HEK293 (cell line): ENCODE data around the gene OR4D11.
"Not testable (repeated sequence)": the region's sequence is repeated elsewhere in the genome, so short reads cannot be mapped to it uniquely, and the experiment has no call there.

Source experiments
- CTCF ChIA-PET: fragments of 350-600 bp; formaldehyde crosslinking; extraction: SDS; loops from one replicate; lab custom pipeline; 2021; ENCODE audit warnings: antibody characterized with exemption; lab: Yijun Ruan, JAX
- POLR2A ChIA-PET: fragments of 300-600 bp; formaldehyde crosslinking; extraction: SDS; loops from one replicate; lab custom pipeline; 2020; ENCODE audit warnings: antibody characterized with exemption, inconsistent platforms; lab: Yijun Ruan, JAX
- H3K27ac ChIP-seq: fragments of 200-500 bp; sonication (Bioruptor generic); 2 replicates; pipeline ENCODE4 v1.5.1; 2014; ENCODE audit warnings: low read depth, low read length, control low read depth, inconsistent platforms; ENCODE audit errors: extremely low read depth
- H3K36me3 ChIP-seq, 2 experiments: fragments of 200-500 bp in 1 of 2; sonication (Bioruptor generic) in 1 of 2; 1 replicate in 1 of 2; 2 replicates in 1 of 2; pipeline ENCODE4 v1.5.1; 2014 to 2017; ENCODE audit warnings: inconsistent platforms in 2 of 2, low read length in 2 of 2; ENCODE audit not compliant: control insufficient read depth in 2 of 2, insufficient read depth in 1 of 2
- H3K4me1 ChIP-seq: fragments of 200-500 bp; sonication (Bioruptor generic); 2 replicates; pipeline ENCODE4 v1.5.1; 2014; ENCODE audit warnings: mild to moderate bottlenecking, low read length, inconsistent platforms; ENCODE audit not compliant: control insufficient read depth, insufficient read depth
- H3K4me3 ChIP-seq: 2 replicates; pipeline ENCODE4 v1.5.1; 2011; ENCODE audit warnings: low read depth, mild to moderate bottlenecking, control low read depth, low read length, moderate library complexity
- H3K9me3 ChIP-seq: fragments of 200-500 bp; sonication (Bioruptor generic); 2 replicates; pipeline ENCODE4 v1.5.1; 2014; ENCODE audit warnings: low read depth, low read length, inconsistent platforms; ENCODE audit not compliant: control insufficient read depth, insufficient read depth
- EGR2 ChIP-seq: fragments of 450-650 bp; formaldehyde crosslinking; IDR thresholded peaks from 2 replicates; pipeline ENCODE4 v1.5.1; 2016; ENCODE audit warnings: low read depth, missing biosample characterization, missing genetic modification characterization
- SP2 ChIP-seq: fragments of 450-650 bp; formaldehyde crosslinking; IDR thresholded peaks from 2 replicates; pipeline ENCODE4 v1.5.1; 2016; ENCODE audit warnings: missing biosample characterization, missing genetic modification characterization
- ZBTB21 ChIP-seq: fragments of 450-650 bp; formaldehyde crosslinking; IDR thresholded peaks from 2 replicates; pipeline ENCODE4 v1.5.1; 2017; ENCODE audit warnings: missing biosample characterization, missing genetic modification characterization
- ZFP3 ChIP-seq: fragments of 450-650 bp; formaldehyde crosslinking; IDR thresholded peaks from 2 replicates; pipeline ENCODE4 v1.5.1; 2016; ENCODE audit warnings: low read depth, missing biosample characterization, missing genetic modification characterization
- ZFP69B ChIP-seq: fragments of 450-650 bp; formaldehyde crosslinking; IDR thresholded peaks from 2 replicates; pipeline ENCODE4 v1.5.1; 2016; ENCODE audit warnings: missing biosample characterization, missing genetic modification characterization
- ZNF175 ChIP-seq: fragments of 450-650 bp; formaldehyde crosslinking; IDR thresholded peaks from 2 replicates; pipeline ENCODE4 v1.5.1; 2016; ENCODE audit warnings: missing biosample characterization, missing genetic modification characterization
- ZNF214 ChIP-seq: fragments of 450-650 bp; formaldehyde crosslinking; IDR thresholded peaks from 2 replicates; pipeline ENCODE4 v1.5.1; 2017; ENCODE audit warnings: missing biosample characterization, mild to moderate bottlenecking, missing genetic modification characterization, borderline replicate concordance
- ZNF248 ChIP-seq: fragments of 450-650 bp; formaldehyde crosslinking; IDR thresholded peaks from 2 replicates; pipeline ENCODE4 v1.5.1; 2017; ENCODE audit warnings: missing biosample characterization, missing genetic modification characterization
- ZNF311 ChIP-seq: fragments of 450-650 bp; formaldehyde crosslinking; IDR thresholded peaks from 2 replicates; pipeline ENCODE4 v1.5.1; 2017; ENCODE audit warnings: missing biosample characterization, missing genetic modification characterization, borderline replicate concordance
- ZNF391 ChIP-seq: fragments of 450-650 bp; formaldehyde crosslinking; IDR thresholded peaks from 2 replicates; pipeline ENCODE4 v1.5.1; 2016; ENCODE audit warnings: low read depth, missing biosample characterization, missing genetic modification characterization, borderline replicate concordance
- ZNF544 ChIP-seq: fragments of 450-650 bp; formaldehyde crosslinking; IDR thresholded peaks from 2 replicates; pipeline ENCODE4 v1.5.0; 2017; ENCODE audit warnings: missing biosample characterization, missing genetic modification characterization
- ZNF623 ChIP-seq: fragments of 450-650 bp; formaldehyde crosslinking; IDR thresholded peaks from 2 replicates; pipeline ENCODE4 v1.5.1; 2016; ENCODE audit warnings: missing biosample characterization, missing genetic modification characterization
- ZNF777 ChIP-seq: fragments of 450-650 bp; formaldehyde crosslinking; IDR thresholded peaks from 2 replicates; pipeline ENCODE4 v1.5.1; 2017; ENCODE audit warnings: missing biosample characterization, missing genetic modification characterization, borderline replicate concordance
- TF ChIP-seq, protein P1 (sequence below): fragments of 450-650 bp; formaldehyde crosslinking; IDR thresholded peaks from 2 replicates; pipeline ENCODE4 v1.5.1; 2016; ENCODE audit warnings: missing biosample characterization, missing genetic modification characterization, low read depth
- TF ChIP-seq, protein P2 (sequence below): fragments of 450-650 bp; formaldehyde crosslinking; conservative IDR thresholded peaks from 2 replicates; pipeline ENCODE4 v1.5.1; 2016; ENCODE audit warnings: low read depth, missing biosample characterization, missing genetic modification characterization
- TF ChIP-seq, protein P3 (sequence below): fragments of 450-650 bp; formaldehyde crosslinking; IDR thresholded peaks from 2 replicates; pipeline ENCODE4 v1.5.1; 2016; ENCODE audit warnings: missing biosample characterization, missing genetic modification characterization
- TF ChIP-seq, protein P4 (sequence below): fragments of 450-650 bp; formaldehyde crosslinking; IDR thresholded peaks from 2 replicates; pipeline ENCODE4 v1.5.1; 2016; ENCODE audit warnings: missing biosample characterization, missing genetic modification characterization
- TF ChIP-seq, protein P5 (sequence below): fragments of 450-650 bp; formaldehyde crosslinking; IDR thresholded peaks from 2 replicates; pipeline ENCODE4 v1.5.1; 2016; ENCODE audit warnings: missing biosample characterization, missing genetic modification characterization
- TF ChIP-seq, protein P6 (sequence below): fragments of 450-650 bp; formaldehyde crosslinking; IDR thresholded peaks from 2 replicates; pipeline ENCODE4 v1.5.1; 2017; ENCODE audit warnings: missing biosample characterization, missing genetic modification characterization

OR4D11 gene

DNA sequence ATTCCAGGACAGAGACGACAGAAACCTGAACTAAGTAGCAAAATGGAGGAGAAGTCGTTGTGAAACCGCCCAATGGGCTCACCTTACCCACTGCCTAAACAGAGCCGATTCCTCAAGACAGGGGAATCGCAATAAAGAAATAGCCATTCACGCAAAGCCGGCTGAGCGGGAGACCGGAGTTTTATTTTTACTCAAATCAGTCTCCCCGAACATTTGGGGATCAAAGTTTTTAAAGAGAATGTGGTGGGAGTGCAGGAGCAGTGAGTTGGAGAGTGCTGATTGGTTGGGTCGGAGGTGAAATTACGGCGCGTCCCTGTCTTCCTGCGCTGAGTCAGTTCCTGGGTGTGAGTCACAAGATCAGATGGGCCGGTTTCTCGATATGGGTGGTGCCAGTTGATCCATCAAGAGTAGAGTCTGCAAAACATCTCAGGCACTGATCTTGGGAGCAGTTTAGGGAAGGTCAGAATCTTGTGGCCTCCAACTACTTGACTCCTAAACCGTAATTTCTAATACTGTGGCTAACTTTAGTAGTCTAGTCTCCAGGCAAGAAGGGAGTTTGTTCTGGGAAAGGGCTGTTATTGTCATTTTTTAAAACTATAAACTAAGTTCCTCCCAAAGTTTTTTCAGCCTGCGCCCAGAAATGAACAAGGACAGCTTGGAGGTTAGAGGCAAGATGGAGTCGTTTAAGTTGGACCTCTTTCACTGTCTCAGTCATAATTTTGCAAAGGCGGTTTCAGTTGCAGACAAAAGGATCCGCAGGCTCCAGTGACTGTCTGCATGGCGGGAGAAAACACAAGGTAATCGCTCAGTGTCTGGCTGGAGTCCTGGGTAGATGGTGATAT, 42.0 kb downstream of the OR4D11 start:
- TF ChIP-seq ZNF777, result no peak
- no peak for TF ChIP-seq ZNF175 (tag by site-specific recombination)
- TF ChIP-seq ZFP3 (tag by site-specific recombination), result no peak
- TF ChIP-seq, protein P1, sequence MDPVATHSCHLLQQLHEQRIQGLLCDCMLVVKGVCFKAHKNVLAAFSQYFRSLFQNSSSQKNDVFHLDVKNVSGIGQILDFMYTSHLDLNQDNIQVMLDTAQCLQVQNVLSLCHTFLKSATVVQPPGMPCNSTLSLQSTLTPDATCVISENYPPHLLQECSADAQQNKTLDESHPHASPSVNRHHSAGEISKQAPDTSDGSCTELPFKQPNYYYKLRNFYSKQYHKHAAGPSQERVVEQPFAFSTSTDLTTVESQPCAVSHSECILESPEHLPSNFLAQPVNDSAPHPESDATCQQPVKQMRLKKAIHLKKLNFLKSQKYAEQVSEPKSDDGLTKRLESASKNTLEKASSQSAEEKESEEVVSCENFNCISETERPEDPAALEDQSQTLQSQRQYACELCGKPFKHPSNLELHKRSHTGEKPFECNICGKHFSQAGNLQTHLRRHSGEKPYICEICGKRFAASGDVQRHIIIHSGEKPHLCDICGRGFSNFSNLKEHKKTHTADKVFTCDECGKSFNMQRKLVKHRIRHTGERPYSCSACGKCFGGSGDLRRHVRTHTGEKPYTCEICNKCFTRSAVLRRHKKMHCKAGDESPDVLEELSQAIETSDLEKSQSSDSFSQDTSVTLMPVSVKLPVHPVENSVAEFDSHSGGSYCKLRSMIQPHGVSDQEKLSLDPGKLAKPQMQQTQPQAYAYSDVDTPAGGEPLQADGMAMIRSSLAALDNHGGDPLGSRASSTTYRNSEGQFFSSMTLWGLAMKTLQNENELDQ (tag by site-specific recombination), result no peak
- TF ChIP-seq EGR2 (tag by site-specific recombination), result no peak
- TF ChIP-seq ZNF544, result no peak
- TF ChIP-seq, protein P2, sequence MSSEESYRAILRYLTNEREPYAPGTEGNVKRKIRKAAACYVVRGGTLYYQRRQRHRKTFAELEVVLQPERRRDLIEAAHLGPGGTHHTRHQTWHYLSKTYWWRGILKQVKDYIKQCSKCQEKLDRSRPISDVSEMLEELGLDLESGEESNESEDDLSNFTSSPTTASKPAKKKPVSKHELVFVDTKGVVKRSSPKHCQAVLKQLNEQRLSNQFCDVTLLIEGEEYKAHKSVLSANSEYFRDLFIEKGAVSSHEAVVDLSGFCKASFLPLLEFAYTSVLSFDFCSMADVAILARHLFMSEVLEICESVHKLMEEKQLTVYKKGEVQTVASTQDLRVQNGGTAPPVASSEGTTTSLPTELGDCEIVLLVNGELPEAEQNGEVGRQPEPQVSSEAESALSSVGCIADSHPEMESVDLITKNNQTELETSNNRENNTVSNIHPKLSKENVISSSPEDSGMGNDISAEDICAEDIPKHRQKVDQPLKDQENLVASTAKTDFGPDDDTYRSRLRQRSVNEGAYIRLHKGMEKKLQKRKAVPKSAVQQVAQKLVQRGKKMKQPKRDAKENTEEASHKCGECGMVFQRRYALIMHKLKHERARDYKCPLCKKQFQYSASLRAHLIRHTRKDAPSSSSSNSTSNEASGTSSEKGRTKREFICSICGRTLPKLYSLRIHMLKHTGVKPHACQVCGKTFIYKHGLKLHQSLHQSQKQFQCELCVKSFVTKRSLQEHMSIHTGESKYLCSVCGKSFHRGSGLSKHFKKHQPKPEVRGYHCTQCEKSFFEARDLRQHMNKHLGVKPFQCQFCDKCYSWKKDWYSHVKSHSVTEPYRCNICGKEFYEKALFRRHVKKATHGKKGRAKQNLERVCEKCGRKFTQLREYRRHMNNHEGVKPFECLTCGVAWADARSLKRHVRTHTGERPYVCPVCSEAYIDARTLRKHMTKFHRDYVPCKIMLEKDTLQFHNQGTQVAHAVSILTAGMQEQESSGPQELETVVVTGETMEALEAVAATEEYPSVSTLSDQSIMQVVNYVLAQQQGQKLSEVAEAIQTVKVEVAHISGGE (tag by site-specific recombination), result no peak
- TF ChIP-seq, protein P3, sequence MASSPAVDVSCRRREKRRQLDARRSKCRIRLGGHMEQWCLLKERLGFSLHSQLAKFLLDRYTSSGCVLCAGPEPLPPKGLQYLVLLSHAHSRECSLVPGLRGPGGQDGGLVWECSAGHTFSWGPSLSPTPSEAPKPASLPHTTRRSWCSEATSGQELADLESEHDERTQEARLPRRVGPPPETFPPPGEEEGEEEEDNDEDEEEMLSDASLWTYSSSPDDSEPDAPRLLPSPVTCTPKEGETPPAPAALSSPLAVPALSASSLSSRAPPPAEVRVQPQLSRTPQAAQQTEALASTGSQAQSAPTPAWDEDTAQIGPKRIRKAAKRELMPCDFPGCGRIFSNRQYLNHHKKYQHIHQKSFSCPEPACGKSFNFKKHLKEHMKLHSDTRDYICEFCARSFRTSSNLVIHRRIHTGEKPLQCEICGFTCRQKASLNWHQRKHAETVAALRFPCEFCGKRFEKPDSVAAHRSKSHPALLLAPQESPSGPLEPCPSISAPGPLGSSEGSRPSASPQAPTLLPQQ (tag by site-specific recombination), result no peak
- TF ChIP-seq, protein P4, sequence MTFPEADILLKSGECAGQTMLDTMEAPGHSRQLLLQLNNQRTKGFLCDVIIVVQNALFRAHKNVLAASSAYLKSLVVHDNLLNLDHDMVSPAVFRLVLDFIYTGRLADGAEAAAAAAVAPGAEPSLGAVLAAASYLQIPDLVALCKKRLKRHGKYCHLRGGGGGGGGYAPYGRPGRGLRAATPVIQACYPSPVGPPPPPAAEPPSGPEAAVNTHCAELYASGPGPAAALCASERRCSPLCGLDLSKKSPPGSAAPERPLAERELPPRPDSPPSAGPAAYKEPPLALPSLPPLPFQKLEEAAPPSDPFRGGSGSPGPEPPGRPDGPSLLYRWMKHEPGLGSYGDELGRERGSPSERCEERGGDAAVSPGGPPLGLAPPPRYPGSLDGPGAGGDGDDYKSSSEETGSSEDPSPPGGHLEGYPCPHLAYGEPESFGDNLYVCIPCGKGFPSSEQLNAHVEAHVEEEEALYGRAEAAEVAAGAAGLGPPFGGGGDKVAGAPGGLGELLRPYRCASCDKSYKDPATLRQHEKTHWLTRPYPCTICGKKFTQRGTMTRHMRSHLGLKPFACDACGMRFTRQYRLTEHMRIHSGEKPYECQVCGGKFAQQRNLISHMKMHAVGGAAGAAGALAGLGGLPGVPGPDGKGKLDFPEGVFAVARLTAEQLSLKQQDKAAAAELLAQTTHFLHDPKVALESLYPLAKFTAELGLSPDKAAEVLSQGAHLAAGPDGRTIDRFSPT, result no peak
- no peak for TF ChIP-seq ZNF311 (tag by site-specific recombination)
- no peak for TF ChIP-seq ZNF248 (tag by site-specific recombination)
- TF ChIP-seq ZNF623 (tag by site-specific recombination), result no peak
- TF ChIP-seq, protein P5, sequence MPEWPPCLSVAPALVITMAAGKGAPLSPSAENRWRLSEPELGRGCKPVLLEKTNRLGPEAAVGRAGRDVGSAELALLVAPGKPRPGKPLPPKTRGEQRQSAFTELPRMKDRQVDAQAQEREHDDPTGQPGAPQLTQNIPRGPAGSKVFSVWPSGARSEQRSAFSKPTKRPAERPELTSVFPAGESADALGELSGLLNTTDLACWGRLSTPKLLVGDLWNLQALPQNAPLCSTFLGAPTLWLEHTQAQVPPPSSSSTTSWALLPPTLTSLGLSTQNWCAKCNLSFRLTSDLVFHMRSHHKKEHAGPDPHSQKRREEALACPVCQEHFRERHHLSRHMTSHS, result no peak
- TF ChIP-seq, protein P6, sequence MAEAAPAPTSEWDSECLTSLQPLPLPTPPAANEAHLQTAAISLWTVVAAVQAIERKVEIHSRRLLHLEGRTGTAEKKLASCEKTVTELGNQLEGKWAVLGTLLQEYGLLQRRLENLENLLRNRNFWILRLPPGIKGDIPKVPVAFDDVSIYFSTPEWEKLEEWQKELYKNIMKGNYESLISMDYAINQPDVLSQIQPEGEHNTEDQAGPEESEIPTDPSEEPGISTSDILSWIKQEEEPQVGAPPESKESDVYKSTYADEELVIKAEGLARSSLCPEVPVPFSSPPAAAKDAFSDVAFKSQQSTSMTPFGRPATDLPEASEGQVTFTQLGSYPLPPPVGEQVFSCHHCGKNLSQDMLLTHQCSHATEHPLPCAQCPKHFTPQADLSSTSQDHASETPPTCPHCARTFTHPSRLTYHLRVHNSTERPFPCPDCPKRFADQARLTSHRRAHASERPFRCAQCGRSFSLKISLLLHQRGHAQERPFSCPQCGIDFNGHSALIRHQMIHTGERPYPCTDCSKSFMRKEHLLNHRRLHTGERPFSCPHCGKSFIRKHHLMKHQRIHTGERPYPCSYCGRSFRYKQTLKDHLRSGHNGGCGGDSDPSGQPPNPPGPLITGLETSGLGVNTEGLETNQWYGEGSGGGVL, result no peak
- no peak for TF ChIP-seq ZNF214 (tag by site-specific recombination)
- TF ChIP-seq ZFP69B (tag by site-specific recombination), result no peak
- no peak for TF ChIP-seq SP2 (tag by site-specific recombination)
- no peak for TF ChIP-seq ZBTB21 (tag by site-specific recombination)
- no peak for TF ChIP-seq ZNF391
- Histone ChIP-seq H3K9me3 (no peaks in the 10 kb centered on the region), H3K4me1 (no peaks in the 10 kb centered on the region), H3K36me3 (no peaks in the 10 kb centered on the region), H3K27ac (no peak overlapping the region), H3K4me3 (no peak overlapping the region)
- ChIA-PET POLR2A (no interaction called here), CTCF (no interaction called here)

DNA sequence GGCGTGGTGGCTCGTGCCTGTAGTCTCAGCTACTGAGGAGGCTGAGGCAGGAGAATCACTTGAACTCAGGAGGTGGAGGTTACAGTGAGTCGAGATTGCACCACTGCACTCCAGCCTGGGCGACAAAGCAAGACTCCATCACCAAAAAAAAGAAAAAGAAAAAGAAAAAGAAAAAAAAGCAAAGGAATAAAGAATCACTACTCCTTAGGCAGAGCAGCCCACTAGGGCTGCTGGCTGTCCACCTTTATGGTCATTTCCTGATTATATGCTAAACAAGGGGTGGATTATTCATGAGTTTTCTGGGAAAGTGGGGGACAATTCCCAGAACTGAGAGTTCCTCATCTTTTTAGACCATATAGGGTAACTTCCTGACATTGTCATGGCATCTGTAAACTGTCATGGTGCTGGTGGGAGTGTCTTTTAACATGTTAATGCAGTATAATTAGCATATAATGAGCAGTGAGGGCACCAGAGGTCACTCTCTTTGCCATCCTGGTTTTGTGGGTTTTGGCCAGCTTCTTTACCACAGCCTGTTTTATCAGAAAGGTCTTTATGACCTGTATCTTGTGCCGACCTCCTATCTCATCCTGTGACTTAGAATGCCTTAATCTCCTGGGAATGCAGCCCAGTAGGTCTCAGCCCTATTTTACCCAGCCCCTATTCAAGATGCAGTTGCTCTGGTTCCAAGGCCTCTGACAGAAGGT, 44.4 kb downstream of the OR4D11 start:
- not testable (repeated sequence) for H3K4me3 ChIP-seq, H3K27ac ChIP-seq, H3K9me3 ChIP-seq, H3K36me3 ChIP-seq, H3K4me1 ChIP-seq
- ChIA-PET CTCF (interaction anchor here (1.1 kb wide), 1 partner anchor 11 kb away, joined by 3 read pairs; no protein-coding TSS in a partner anchor), POLR2A (interaction anchor here (0.7 kb wide), 1 partner anchor 9 kb away, joined by 3 read pairs; no protein-coding TSS in a partner anchor)
